GM18519 (cell line): Measurements from ENCODE around the gene DCUN1D1.

Source experiments
- ATAC-seq: cut with Tn5 transposase; IDR thresholded peaks from one replicate; pipeline ENCODE4 v1.9.1; 2021; ENCODE audit warnings: mild to moderate bottlenecking, moderate library complexity; ENCODE audit not compliant: unreplicated experiment, low FRiP score

DCUN1D1 gene

DNA sequence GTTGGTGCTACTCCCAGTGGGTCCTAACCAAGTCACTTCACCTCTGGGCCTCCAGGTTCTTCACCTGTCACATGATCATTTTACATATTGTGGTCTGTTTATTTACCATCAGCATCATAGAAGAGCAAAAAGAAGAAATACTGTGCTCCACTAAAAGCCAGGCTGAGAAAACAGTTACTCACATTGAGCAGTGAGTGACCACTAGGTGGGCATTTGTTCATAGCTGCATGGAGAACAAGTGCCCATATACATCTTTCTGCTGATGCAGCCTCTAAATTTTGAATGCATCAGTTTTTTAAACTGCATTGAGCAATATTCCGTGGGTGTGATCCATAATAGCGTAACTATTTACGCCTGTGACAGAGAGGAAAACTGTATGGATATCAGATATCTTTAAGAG is 76.2 kb downstream of the DCUN1D1 start:
- ATAC-seq, result no peak

DNA sequence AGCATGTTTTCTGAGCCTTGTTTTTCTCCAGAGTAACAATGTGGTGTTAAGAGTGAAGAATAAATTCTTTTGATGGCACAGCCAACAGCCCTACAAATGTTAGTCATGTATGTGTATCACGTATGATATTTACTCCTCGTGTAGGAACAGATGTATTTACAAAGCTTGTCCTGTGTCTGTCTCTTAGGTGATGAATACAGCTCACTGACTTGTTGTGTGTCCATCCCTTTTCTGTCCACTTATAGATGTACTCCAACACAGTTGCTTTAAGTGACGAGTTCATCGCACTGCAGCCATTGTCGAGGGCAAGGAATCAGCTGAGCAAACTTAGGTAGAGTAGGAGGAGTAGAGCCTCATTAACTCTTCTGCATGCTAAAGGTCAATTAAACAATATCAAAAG is 78.1 kb downstream of the DCUN1D1 start:
- no peak for ATAC-seq

DNA sequence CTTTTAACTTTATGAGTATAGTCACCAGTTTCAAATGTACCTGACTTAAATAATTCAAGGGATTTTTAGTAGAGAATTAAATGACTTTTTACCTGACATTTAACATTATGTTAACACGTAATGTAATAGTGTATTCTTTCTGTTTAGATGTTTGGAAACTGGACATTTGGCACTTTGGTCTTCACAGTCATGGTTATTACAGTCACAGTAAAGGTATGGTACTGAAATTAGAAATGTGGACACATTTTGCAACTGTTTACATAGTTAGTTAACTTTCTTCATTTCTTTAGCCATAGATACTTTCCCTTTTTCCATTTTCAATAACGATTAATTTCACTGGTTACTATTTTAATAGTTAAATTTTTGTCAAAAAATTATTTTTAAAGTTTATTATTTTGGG is 83.8 kb downstream of the DCUN1D1 start:
- no peak for ATAC-seq

DNA sequence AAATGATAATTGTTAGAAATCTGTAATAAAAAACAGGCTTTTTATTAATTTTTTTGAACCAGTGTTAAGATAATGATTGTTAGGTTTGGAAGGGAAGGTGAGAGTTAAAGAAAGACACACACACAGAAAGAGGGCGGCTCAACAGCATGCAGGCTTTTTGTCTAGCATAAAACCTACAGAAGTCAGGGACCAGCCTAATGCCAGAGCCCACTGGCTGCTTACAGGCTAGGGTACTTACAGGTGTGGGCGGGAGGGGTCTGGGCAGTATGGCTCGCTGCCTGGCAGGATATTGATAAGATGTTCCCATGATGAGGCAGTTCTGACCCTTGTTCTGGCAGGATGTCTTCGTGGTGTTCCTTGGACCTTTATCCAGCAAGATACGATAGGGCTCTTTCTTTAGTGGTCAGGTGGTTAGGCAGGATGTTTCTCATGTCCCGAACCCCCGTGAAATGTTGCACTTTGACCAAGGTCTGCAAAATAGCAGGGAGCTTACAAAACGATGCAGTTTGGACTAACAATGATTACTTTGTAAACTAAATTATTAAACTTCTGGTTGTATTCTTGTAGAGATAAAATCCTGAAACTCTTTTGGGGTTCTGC is 84.7 kb downstream of the DCUN1D1 start:
- ATAC-seq, result no peak

DNA sequence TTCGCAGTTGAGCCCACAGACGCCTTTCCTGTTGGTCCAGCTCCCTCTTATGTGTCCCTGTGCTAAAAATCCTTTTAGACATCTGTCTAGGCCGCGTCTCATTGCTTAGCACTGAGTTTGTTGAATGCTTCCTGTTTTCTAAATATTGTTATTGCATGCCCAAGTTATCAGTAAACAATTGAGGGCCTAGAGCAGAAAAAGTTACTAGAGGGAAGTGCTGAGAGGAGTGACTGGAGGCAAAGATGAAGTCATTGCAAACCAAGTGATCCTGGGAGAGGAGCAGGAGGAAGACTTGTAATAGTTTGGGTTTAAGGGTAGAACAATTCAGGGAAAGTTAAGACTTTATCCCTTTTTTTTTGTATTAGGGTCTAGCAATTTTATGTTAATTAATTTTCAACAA is 88.1 kb downstream of the DCUN1D1 start:
- no peak for ATAC-seq

DNA sequence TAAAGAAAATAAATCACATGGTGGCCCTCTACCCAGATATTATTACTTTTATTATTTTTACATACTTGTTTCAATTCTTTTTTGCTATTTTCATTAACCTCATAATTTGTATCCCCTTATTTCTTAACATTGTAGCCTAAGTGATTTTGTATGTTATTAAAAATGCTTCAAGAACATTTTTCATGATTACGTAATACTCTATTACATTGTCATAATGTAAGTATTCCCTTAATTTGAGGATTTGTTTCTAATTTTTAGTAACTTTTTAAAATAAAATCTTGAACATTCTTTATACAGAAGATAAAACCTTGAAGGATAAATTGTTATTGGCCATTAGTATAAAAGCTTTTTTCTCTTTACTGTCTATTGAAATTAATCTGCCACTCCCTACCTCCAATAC is 89.0 kb downstream of the DCUN1D1 start:
- ATAC-seq, result no peak

DNA sequence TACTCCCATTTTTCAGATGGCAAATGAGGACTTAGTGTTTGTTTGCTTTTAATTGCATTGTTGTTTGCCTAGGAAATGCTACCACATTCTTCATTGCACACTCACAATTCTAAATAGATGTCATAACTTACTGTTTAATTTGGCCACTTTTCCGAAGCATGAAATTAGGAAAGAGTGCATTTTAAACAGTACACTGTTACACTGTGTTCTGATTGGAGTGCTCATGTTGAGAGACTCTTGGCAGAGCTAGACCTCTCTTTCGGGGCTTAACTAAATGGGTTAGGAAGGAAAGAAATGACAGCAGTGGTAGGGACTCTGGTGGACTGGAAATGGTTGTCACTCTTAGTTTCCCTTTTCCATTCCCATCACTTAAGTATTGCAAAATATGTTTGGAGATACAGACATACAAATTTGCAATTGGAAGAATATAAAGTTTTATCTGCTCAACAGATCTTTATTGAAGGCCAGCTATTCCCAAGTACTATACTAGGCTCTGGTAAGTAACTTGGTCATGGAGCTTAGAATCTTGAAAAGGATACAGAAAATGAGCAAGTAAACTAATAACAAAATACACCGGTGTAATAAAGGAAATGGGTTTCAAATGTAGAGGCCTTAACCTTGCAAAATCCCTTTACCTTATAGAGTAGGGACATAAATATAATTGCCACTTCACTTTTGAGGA is 90.2 kb downstream of the DCUN1D1 start:
- ATAC-seq, result no peak
